ENCODE results near the gene HYPK. TPM values are rescaled to one million over a fixed set of nuclear protein-coding genes. Genes with fewer than 3 reads are reported as not detected.

HYPK gene
- total RNA-seq, 1 experiment from 2014 or later, result 14.4 TPM

DNA sequence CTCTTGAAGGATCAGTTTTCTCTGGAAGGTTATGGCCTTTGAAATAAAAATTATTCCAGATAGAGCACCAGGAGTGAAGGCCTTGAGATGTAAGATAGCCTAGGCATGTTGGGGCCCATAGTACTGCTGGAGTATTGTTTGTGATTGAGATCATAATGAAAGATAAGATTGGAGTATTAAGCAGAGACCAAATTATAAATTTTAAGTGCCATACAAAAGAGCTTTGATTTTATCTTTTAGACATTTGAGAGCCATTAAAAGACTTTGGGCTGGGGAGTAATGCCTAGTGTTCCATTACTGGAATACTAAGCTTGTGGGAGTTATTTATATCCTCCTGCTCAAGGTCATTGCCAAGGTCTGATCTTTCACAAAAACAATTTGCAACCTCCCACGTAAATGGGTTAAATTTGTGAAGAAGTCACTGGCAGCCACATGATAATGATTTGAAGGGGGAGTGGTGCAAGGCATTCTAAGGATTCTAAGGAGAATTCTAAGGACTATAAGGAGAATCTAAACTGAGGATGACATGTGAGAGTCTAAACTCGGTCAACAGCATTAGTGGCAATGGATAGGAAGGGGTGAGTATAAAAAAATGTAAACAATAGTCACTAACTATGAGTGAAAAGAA is 36.5 kb upstream of the HYPK start:
- intact Hi-C loops (cut with micrococcal nuclease; ENCODE audit: unreplicated experiment), result no loop called here
- H3K36me3 ChIP-seq (ENCODE audit: low read depth), result peaks cover 17% of the 10 kb centered on the region

DNA sequence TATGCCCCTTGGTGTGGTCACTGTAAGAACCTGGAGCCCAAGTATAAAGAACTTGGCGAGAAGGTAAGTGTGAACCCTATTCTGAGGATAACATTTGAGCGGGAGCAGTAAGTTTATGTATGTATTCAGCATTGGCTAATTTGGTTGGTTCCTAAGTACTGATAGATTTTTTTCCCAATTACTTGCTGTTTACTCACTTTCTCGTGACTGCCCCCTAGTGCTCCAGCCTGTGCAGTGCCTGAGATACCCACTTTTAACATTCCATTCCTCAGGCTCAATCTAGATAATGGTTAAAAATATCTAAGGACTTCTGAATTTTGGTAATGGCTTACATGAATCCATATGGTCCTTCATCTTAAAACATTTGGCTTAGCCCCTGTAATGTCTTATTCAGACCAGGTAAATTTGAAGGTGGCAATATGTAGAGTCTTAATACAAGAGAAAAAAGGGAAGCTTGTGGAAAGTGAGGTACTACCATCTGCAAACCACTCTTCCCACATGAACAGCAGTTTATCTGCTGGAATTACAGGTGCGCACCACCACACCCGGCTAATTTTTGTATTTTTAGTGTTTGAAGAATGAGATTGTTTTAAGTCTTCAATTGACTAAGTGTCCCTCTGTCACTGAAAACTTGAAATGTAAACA is 30.7 kb upstream of the HYPK start:
- peak in 1 of 2 experiments; percentile 50 for DNase-seq
- ChIA-PET CTCF (no interaction called here), POLR2A (ENCODE audit: unreplicated experiment) (interaction anchor here (0.5 kb wide), 1 partner anchor 32 kb away, joined by 6 read pairs; no protein-coding TSS in a partner anchor)
- no TSS peak for BruUV-seq (replicated peaks)
- no peaks in the 10 kb centered on the region for H3K9me2 ChIP-seq (ENCODE audit: insufficient read depth)
- H3K79me2 ChIP-seq (ENCODE audit: low read depth), result no peaks in the 10 kb centered on the region
- no peak overlapping the region for H3K4me3 ChIP-seq
- peaks cover 35% of the 10 kb centered on the region; the same call in 1 of the 2 replicates for H3K36me3 ChIP-seq (ENCODE audit: low read depth)
- peaks cover 3% of the 10 kb centered on the region; the same call in 1 of the 2 replicates for H4K20me1 ChIP-seq (ENCODE audit: insufficient read depth)
- no peak overlapping the region for H2AFZ ChIP-seq
- no peak overlapping the region for H3K27ac ChIP-seq
- no peaks in the 10 kb centered on the region for H3K4me1 ChIP-seq (replicated peaks; ENCODE audit: insufficient read depth)
- H3K27me3 ChIP-seq (ENCODE audit: insufficient read depth, low read depth), result no peaks in the 10 kb centered on the region
- peaks cover 32% of the 10 kb centered on the region for H3F3A ChIP-seq (ENCODE audit: insufficient read depth, low read depth)
- intact Hi-C loops (cut with micrococcal nuclease; ENCODE audit: unreplicated experiment), result loop anchor here (10.0 kb wide), 1 partner anchor 55 kb away; the partner anchor contains the start of genes MFAP1 and WDR76
- no peak overlapping the region for H3K4me2 ChIP-seq
- no peaks in the 10 kb centered on the region for H3K9me3 ChIP-seq (ENCODE audit: insufficient read depth, low read depth)
- no peak for TF ChIP-seq EZH2 (IDR thresholded peaks at IDR 0.05; ENCODE audit: low read depth)
- TF ChIP-seq, protein P1, sequence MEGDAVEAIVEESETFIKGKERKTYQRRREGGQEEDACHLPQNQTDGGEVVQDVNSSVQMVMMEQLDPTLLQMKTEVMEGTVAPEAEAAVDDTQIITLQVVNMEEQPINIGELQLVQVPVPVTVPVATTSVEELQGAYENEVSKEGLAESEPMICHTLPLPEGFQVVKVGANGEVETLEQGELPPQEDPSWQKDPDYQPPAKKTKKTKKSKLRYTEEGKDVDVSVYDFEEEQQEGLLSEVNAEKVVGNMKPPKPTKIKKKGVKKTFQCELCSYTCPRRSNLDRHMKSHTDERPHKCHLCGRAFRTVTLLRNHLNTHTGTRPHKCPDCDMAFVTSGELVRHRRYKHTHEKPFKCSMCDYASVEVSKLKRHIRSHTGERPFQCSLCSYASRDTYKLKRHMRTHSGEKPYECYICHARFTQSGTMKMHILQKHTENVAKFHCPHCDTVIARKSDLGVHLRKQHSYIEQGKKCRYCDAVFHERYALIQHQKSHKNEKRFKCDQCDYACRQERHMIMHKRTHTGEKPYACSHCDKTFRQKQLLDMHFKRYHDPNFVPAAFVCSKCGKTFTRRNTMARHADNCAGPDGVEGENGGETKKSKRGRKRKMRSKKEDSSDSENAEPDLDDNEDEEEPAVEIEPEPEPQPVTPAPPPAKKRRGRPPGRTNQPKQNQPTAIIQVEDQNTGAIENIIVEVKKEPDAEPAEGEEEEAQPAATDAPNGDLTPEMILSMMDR (conservative IDR thresholded peaks at IDR 0.05), result peak; percentile 76

More for the DNA sequence above, 36.5 kb upstream of the HYPK start:
- ChIA-PET POLR2A (ENCODE audit: unreplicated experiment) (no interaction called here), CTCF (no interaction called here)
- H3K9me3 ChIP-seq (ENCODE audit: insufficient read depth, low read depth), result no peaks in the 10 kb centered on the region
- H4K20me1 ChIP-seq (ENCODE audit: insufficient read depth), result no peaks in the 10 kb centered on the region
- peaks cover 7% of the 10 kb centered on the region; the same call in 1 of the 2 replicates for H3F3A ChIP-seq (ENCODE audit: insufficient read depth, low read depth)
- H3K4me3 ChIP-seq, result no peak overlapping the region
- H3K27me3 ChIP-seq (ENCODE audit: insufficient read depth, low read depth), result no peaks in the 10 kb centered on the region
- TF ChIP-seq, protein P1 (conservative IDR thresholded peaks at IDR 0.05), result no peak
- no peak for TF ChIP-seq EZH2 (IDR thresholded peaks at IDR 0.05; ENCODE audit: low read depth)
- H3K4me1 ChIP-seq (replicated peaks; ENCODE audit: insufficient read depth), result no peaks in the 10 kb centered on the region
- H3K9me2 ChIP-seq (ENCODE audit: insufficient read depth), result no peaks in the 10 kb centered on the region
- H2AFZ ChIP-seq, result no peak overlapping the region
- BruUV-seq (replicated peaks), result no TSS peak
- DNase-seq, result no peak
- H3K4me2 ChIP-seq, result no peak overlapping the region
- no peaks in the 10 kb centered on the region for H3K79me2 ChIP-seq (ENCODE audit: low read depth)
- H3K27ac ChIP-seq, result no peak overlapping the region

DNA sequence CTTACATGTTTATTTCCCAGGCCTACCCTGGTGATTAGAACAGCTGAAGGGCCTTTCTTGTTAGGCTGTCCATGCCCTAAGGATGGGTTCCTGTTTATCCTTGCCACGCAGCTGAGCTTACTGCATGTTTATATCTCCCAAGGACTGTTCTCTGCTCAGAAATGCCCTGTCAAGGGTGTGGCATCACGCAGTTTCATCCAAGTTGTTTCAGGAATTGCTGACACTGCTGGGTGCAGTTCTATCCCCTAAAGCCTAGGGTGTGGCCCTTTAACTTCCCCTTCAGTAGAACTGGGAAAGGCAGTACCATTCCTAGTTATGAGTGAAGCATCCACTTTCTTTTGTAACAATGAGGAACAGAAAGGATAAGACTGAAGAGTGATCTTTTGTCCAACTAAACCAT is 28.6 kb upstream of the HYPK start:
- Histone ChIP-seq H3K4me2 (no peak overlapping the region), H3K4me3 (no peak overlapping the region), H3K36me3 (ENCODE audit: low read depth) (peaks cover 22% of the 10 kb centered on the region; the same call in 1 of the 2 replicates), H2AFZ (no peak overlapping the region), H3K4me1 (replicated peaks; ENCODE audit: insufficient read depth) (no peaks in the 10 kb centered on the region), H3K79me2 (ENCODE audit: low read depth) (no peaks in the 10 kb centered on the region), H3K9me2 (ENCODE audit: insufficient read depth) (no peaks in the 10 kb centered on the region), H3K27ac (no peak overlapping the region), H4K20me1 (ENCODE audit: insufficient read depth) (peaks cover 3% of the 10 kb centered on the region; the same call in 1 of the 2 replicates), H3F3A (ENCODE audit: insufficient read depth, low read depth) (peaks cover 49% of the 10 kb centered on the region), H3K9me3 (ENCODE audit: insufficient read depth, low read depth) (no peaks in the 10 kb centered on the region), H3K27me3 (ENCODE audit: insufficient read depth, low read depth) (no peaks in the 10 kb centered on the region)
- DNase-seq, result no peak
- no peak for TF ChIP-seq EZH2 (IDR thresholded peaks at IDR 0.05; ENCODE audit: low read depth)
- TF ChIP-seq, protein P1 (conservative IDR thresholded peaks at IDR 0.05), result no peak
- BruUV-seq (replicated peaks), result no TSS peak
- intact Hi-C loops (cut with micrococcal nuclease; ENCODE audit: unreplicated experiment), result loop anchor here (10.0 kb wide), 1 partner anchor 53 kb away; the partner anchor contains the start of genes MFAP1 and WDR76
- ChIA-PET POLR2A (ENCODE audit: unreplicated experiment) (no interaction called here), CTCF (no interaction called here)
